ENCODE data around the gene AJAP1. TPM values are rescaled to one million over a fixed set of nuclear protein-coding genes. Genes with fewer than 3 reads are reported as not detected.

AJAP1 gene
- total and polyA plus RNA-seq, 7 donors: 0.04 to 0.95 (median 0.55) TPM; not detected in 1

DNA sequence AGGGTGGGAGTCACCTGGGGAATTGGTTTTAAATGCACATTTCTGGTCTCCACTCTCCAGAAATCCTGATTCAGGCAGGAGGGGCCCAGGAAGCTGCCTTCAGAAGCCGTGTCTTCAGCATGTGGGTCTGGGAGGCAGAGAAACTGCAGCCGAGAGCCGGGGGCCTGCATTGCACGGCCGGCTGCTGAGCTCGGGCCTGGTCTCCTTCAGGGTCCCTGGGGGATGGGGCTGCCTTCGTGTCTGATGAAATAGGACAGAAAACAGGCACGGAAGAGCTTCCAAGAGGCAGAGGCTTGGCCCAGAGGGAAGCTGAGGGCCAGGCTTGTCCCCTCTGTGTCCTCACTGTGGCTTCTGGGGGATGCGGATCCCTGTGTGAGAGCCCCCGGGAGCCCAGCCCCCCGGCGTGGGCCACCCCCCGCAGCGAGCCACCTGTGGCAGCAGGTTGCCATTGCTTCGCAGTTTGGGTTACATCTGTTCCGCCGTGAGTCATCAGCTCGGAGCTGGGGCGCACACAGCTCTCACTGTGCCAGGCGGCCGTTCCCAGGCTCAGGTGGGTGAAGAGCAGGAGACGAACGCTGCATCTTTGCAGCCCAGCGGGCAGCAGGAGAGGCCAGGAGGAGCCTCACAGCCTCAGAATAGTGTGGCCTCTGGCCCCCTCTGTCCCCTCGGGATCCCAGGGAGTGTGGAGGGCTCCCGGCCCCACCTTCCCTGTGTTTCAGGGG is 72.4 kb downstream of the AJAP1 start:
- no peaks in the 10 kb centered on the region for H3K36me3 ChIP-seq
- no peaks in the 10 kb centered on the region for H3K27me3 ChIP-seq
- DNase-seq: no peak
- no peak overlapping the region for H3K4me3 ChIP-seq
- TF ChIP-seq, protein P1, sequence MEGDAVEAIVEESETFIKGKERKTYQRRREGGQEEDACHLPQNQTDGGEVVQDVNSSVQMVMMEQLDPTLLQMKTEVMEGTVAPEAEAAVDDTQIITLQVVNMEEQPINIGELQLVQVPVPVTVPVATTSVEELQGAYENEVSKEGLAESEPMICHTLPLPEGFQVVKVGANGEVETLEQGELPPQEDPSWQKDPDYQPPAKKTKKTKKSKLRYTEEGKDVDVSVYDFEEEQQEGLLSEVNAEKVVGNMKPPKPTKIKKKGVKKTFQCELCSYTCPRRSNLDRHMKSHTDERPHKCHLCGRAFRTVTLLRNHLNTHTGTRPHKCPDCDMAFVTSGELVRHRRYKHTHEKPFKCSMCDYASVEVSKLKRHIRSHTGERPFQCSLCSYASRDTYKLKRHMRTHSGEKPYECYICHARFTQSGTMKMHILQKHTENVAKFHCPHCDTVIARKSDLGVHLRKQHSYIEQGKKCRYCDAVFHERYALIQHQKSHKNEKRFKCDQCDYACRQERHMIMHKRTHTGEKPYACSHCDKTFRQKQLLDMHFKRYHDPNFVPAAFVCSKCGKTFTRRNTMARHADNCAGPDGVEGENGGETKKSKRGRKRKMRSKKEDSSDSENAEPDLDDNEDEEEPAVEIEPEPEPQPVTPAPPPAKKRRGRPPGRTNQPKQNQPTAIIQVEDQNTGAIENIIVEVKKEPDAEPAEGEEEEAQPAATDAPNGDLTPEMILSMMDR (IDR thresholded peaks at IDR 0.05): no peak
- TF ChIP-seq POLR2AphosphoS5 (IDR thresholded peaks at IDR 0.05): no peak
- TF ChIP-seq EP300 (IDR thresholded peaks at IDR 0.05): no peak
- TF ChIP-seq POLR2A (IDR thresholded peaks at IDR 0.05): no peak
- 77 to 78% methylated on average over 26 of the region's 26 CpGs for WGBS, 2 donors
- intact Hi-C loops (cut with DNase I): no loop called here
- H3K9me3 ChIP-seq: no peaks in the 10 kb centered on the region
- H3K4me1 ChIP-seq: peaks cover 0 to 11% (median 8%) of the 10 kb centered on the region in 4 donors
- no peak overlapping the region for H3K27ac ChIP-seq

DNA sequence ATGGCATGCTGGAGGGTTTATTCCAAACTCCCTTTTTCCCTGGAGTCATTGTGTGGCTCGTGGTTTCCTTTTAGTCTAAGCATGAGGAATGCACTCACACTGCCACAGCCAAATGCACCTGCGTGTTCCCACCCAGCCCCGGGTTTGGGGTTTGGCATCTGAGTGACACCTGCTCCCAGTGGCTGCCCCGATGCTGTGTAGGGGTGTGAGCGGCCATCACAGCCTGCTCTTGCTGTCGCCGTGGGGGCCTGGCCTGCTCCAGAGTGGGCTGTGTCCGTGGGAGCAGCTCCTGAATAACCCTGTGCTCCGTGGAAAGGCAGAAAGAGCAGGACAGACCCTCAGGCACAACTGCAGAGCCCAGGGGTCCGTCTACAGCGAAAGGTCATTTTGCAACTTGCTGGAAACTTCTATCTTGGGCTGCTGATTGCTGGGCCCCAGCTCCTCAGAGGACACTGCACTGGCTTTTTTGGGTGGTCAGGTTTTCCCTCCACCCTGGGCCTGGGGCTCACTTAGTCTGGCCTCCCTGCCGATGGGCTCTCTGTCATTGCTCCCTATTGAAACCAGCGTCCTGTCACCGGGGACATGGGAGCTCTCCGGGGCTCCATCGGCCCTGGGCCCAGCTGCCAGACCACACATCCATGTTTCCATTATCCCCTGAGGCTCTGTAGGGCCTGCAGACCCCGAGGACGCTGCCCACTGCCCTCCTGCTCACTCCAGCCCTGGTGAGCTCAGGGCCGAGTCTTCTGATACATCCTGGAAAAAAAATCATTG is 74.1 kb downstream of the AJAP1 start:
- intact Hi-C loops (cut with DNase I): no loop called here
- Histone ChIP-seq H3K9me3 (no peaks in the 10 kb centered on the region), H3K27ac (peak overlapping the region in 1 of 4 donors; percentile 4), H3K27me3 (no peaks in the 10 kb centered on the region), H3K4me1 (peaks cover 0 to 11% (median 8%) of the 10 kb centered on the region in 4 donors), H3K36me3 (no peaks in the 10 kb centered on the region), H3K4me3 (no peak overlapping the region)
- 62 to 79% methylated on average over 19 of the region's 19 CpGs for WGBS, 2 donors
- no peak for DNase-seq
- TF ChIP-seq, protein P1 (IDR thresholded peaks at IDR 0.05): no peak
- TF ChIP-seq POLR2A (IDR thresholded peaks at IDR 0.05) (no peak), POLR2AphosphoS5 (IDR thresholded peaks at IDR 0.05) (no peak), EP300 (IDR thresholded peaks at IDR 0.05) (no peak)

- no peak for TF ChIP-seq POLR2AphosphoS5 (IDR thresholded peaks at IDR 0.05)
- no peak for TF ChIP-seq EP300 (IDR thresholded peaks at IDR 0.05)
- TF ChIP-seq, protein P1 (IDR thresholded peaks at IDR 0.05): no peak
- TF ChIP-seq POLR2A (IDR thresholded peaks at IDR 0.05): no peak
- 75 to 84% methylated on average over 12 of the region's 12 CpGs for WGBS, 2 donors
These were observed 74.7 kb downstream of the AJAP1 start for GRCh38 chr1:4729090-4729471.

DNA sequence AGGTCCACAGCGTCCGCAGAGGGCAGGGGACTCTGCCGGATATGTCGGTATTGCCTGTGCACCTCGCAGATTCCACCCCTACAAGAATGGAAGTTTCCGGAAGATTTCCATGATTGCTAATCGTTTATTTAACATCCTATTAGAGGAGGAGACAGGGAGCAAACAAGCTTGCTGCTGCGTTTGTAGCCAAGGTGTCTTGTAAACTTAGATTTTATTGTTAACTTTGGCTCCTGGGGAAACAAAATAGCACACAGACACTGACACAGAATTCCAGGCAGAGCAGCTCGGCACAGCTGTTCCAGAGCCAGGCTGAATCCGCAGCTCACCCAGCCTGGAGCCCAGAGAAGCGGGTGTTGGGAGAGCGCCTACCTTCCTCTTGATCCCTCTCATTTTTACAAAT is 75.7 kb downstream of the AJAP1 start:
- intact Hi-C loops (cut with DNase I): no loop called here
- no peaks in the 10 kb centered on the region for H3K36me3 ChIP-seq
- WGBS, 2 donors: 36 to 54% methylated on average over 12 of the region's 12 CpGs

More at GRCh38 chr1:4729090-4729471, 74.7 kb downstream of the AJAP1 start:
- no peak for DNase-seq
- H3K36me3 ChIP-seq: no peaks in the 10 kb centered on the region
- intact Hi-C loops (cut with DNase I): no loop called here
- H3K9me3 ChIP-seq: no peaks in the 10 kb centered on the region
- H3K4me1 ChIP-seq: peaks cover 0 to 11% (median 8%) of the 10 kb centered on the region in 4 donors
- H3K4me3 ChIP-seq: no peak overlapping the region
- H3K27me3 ChIP-seq: no peaks in the 10 kb centered on the region
- H3K27ac ChIP-seq: peak overlapping the region in 1 of 4 donors; percentile 4

More for the DNA sequence above, 75.7 kb downstream of the AJAP1 start:
- Histone ChIP-seq H3K4me3 (no peak overlapping the region), H3K9me3 (no peaks in the 10 kb centered on the region), H3K4me1 (peaks cover 0 to 11% (median 8%) of the 10 kb centered on the region in 4 donors), H3K27me3 (no peaks in the 10 kb centered on the region), H3K27ac (peak overlapping the region in 1 of 4 donors; percentile 12)
- no peak for DNase-seq
- TF ChIP-seq POLR2A (IDR thresholded peaks at IDR 0.05) (no peak), EP300 (IDR thresholded peaks at IDR 0.05) (no peak), POLR2AphosphoS5 (IDR thresholded peaks at IDR 0.05) (no peak)
- TF ChIP-seq, protein P1 (IDR thresholded peaks at IDR 0.05): no peak

Measured in sigmoid colon (tissue), 7 donors.